Hepatocyte (in vitro differentiated cells): Measurements from ENCODE around the gene CTDNEP1.

Source experiments
- CTCF ChIP-seq: fragments of 200-600 bp; sonication (generic); IDR thresholded peaks from 2 replicates; pipeline ENCODE4 v1.5.1; 2016; ENCODE audit warnings: antibody characterized with exemption, mild to moderate bottlenecking; ENCODE audit not compliant: poor library complexity
- EZH2 ChIP-seq: fragments of 200-600 bp; sonication (generic); IDR thresholded peaks from 2 replicates; pipeline ENCODE4 v1.6.1; 2016; ENCODE audit warnings: antibody characterized with exemption, mild to moderate bottlenecking, borderline replicate concordance

GRCh38 chr17:7220593-7221277, 30.8 kb downstream of the CTDNEP1 start:
- TF ChIP-seq EZH2 (no peak), CTCF (peak; percentile 45)
